Body of pancreas (tissue), 4 donors: ENCODE results near the gene PLEK.

Source experiments
- CTCF ChIP-seq, 7 experiments: fragments of 450-650 bp in 4 of 7; fragments of 200-600 bp in 3 of 7; sonication (generic) in 3 of 7; IDR thresholded peaks; one replicate each; pipeline ENCODE4 v1.5.1; 2016 to 2019; ENCODE audit warnings: antibody characterized with exemption in 7 of 7
- POLR2A ChIP-seq, 3 donors: fragments of 450-650 bp; IDR thresholded peaks; one replicate each; pipeline ENCODE4 v1.6.1; 2016; ENCODE audit warnings: antibody characterized with exemption in 3 of 3, mild to moderate bottlenecking in 2 of 3

- TF ChIP-seq CTCF (IDR thresholded peaks at IDR 0.05) = no peak
- TF ChIP-seq POLR2A (IDR thresholded peaks at IDR 0.05) = no peak
Measured at GRCh38 chr2:68436270-68436669, 71.2 kb downstream of the PLEK start.
